ENCODE data around the gene ABCC11.

GRCh38 chr16:48262631-48263030 is 15.3 kb upstream of the ABCC11 start:
- TF ChIP-seq CTCF (IDR thresholded peaks at IDR 0.05) (no peak), POLR2AphosphoS5 (IDR thresholded peaks at IDR 0.05; ENCODE audit: insufficient read depth in 1 of 2, low read depth in 1 of 2) (no peak)

Data from vagina (tissue), 2 donors.